T-helper 17 cell (primary cell): ENCODE measurements around the gene ACBD3. TPM values are rescaled to one million over a fixed set of nuclear protein-coding genes. Genes with fewer than 3 reads are reported as not detected.

Experiments
- ATAC-seq: fragments of 150-1000 bp; cut with Tn5 transposase; 2 replicates; pipeline ENCODE4 v1.10.0; 2021; ENCODE audit warnings: mild to moderate bottlenecking, moderate library complexity
- DNase-seq, 3 donors: peaks; one replicate each; pipeline versions ENCODE4 v3.0.0 to v3.0.0-alpha.2; 2020 to 2021
- H3K9me3 ChIP-seq: one replicate; pipeline ENCODE4 v1.7.0; 2013; ENCODE audit warnings: low read length, mild to moderate bottlenecking; ENCODE audit not compliant: control insufficient read depth, poor library complexity, severe bottlenecking
- H3K27ac Mint-ChIP-seq: one replicate; pipeline ENCODE4 v1.8.0; 2022; ENCODE audit warnings: mild to moderate bottlenecking, moderate library complexity, mixed read lengths
- H3K27me3 Mint-ChIP-seq: one replicate; pipeline ENCODE4 v1.8.0; 2022; ENCODE audit warnings: mixed read lengths
- H3K36me3 Mint-ChIP-seq: one replicate; pipeline ENCODE4 v1.8.0; 2022; ENCODE audit warnings: low read depth, mixed read lengths
- H3K4me1 Mint-ChIP-seq: one replicate; pipeline ENCODE4 v1.8.0; 2022; ENCODE audit warnings: mild to moderate bottlenecking, mixed read lengths
- H3K4me3 Mint-ChIP-seq: one replicate; pipeline ENCODE4 v1.8.0; 2022; ENCODE audit warnings: mild to moderate bottlenecking, moderate library complexity, mixed read lengths
- total RNA-seq, 4 donors: library from RNA in 2 of 4; stranded (reverse) in 2 of 4; gene quantifications; one replicate each; pipeline ENCODE4 v1.2.3 and lab custom pipeline; 2022 to 2026

ACBD3 gene
- total RNA-seq (10 to 100 TPM; 22.0 to 27.0 TPM), total RNA-seq (lab: John Stamatoyannopoulos, UW) (50.5 to 54.7 reads per million in 2 donors)

GRCh38 chr1:226186124-226187018, at the start of gene ACBD3:
Gene ACBD3 (minus strand): TSS chr1:226186741. CDS start chr1:226186675, 66 bp downstream.
- Mint-ChIP-seq H3K27me3 (no peaks in the 10 kb centered on the region), H3K27ac (peak within 1 kb of the TSS; percentile 93), H3K36me3 (peaks cover 2% of the 10 kb centered on the region), H3K4me1 (peaks cover 25% of the 10 kb centered on the region), H3K4me3 (peak within 1 kb of the TSS; percentile 94)
- peak; percentile 97 for ATAC-seq
- peak; percentile 70 to 74 (median 71) for DNase-seq
- H3K9me3 ChIP-seq, result no peaks in the 10 kb centered on the region

DNA sequence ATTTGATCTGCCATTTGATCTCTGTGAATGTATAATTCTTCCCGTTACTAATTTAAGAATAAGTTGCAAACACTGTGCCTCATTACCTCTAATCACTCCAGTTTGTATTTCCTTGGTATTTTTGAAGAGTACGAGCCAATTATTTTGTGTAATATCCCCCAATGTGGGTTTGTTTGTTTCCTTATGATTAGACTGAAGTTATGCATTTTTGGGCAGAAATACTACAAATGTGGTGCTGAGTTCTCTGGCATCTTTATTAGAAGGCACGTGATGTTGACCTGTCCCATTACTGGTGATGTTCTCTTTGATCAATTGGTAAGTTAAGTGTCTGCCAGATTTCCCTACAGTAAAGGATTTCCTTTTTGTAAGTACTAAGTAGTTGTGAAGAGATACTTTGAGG, 47.3 kb upstream of the ACBD3 start:
- ATAC-seq (no peak), DNase-seq (no peak)
- Mint-ChIP-seq H3K4me1 (peaks cover 4% of the 10 kb centered on the region), H3K27ac (no peak overlapping the region), H3K27me3 (no peaks in the 10 kb centered on the region), H3K4me3 (no peak overlapping the region), H3K36me3 (peaks cover 2% of the 10 kb centered on the region)
- no peaks in the 10 kb centered on the region for H3K9me3 ChIP-seq

DNA sequence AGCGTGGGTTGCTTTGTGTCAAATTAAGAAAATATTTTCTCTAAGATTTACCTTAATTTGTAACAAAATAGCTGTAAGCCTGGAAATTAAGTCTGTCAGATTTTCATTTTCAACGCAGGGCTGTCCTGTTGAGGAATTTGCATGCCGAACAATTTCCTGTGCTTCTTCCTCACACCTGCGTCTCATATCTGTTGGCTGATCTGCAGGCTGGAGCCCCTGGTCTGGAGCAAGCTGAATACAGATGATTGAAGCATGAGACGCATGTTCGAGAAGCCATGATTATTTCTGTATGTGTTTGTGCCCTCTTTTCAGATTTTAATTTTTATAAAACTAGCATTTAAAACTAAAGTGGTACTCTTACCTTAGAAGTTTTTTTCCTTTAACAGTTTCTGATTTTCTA, 46.8 kb upstream of the ACBD3 start:
- Mint-ChIP-seq H3K4me3 (no peak overlapping the region), H3K4me1 (peaks cover 4% of the 10 kb centered on the region), H3K27ac (no peak overlapping the region), H3K27me3 (no peaks in the 10 kb centered on the region), H3K36me3 (peaks cover 2% of the 10 kb centered on the region)
- no peaks in the 10 kb centered on the region for H3K9me3 ChIP-seq
- ATAC-seq (no peak), DNase-seq (no peak)

DNA sequence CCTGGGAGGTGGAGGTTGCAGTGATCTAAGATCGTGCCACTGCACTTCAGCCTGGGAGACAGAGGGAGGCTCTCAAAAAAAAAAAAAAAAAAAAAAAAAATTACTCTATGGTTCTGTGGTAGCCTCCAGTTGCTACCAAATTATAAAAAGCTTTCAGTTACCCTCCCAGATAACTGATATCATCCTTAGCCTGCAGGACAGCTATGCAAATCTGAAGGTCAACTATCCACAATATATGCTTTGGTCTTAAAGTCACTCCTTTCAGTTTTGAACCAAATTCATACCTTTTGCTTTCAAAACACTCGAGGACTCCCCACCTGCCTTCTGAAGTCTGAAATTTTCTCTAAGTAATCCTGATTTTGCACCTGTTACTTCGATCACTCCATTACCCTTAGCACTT, 40.1 kb upstream of the ACBD3 start:
- Mint-ChIP-seq H3K36me3 (peaks cover 2% of the 10 kb centered on the region), H3K4me3 (no peak overlapping the region), H3K27me3 (peaks cover 32% of the 10 kb centered on the region), H3K4me1 (peaks cover 4% of the 10 kb centered on the region), H3K27ac (no peak overlapping the region)
- DNase-seq (no peak), ATAC-seq (no peak)
- no peaks in the 10 kb centered on the region for H3K9me3 ChIP-seq

DNA sequence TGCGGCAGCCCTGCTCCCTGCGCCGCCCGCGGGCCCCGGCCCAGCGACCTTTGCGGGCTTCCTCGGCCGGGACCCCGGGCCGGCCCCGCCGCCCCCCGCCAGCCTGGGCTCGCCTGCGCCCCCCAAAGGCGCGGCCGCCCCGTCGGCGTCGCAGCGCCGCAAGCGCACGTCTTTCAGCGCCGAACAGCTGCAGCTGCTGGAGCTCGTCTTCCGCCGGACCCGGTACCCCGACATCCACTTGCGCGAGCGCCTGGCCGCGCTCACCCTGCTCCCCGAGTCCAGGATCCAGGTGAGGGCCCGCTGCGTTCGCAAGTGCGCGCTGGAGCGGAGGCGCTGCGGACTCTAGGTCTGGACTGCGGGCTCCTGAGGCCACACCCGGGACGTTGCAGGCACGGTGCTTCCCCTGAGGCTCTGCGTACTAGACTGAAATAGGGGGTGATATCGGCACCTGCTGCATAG, 37.3 kb upstream of the ACBD3 start:
- DNase-seq (no peak), ATAC-seq (peak; percentile 63)
- H3K27me3 Mint-ChIP-seq, result peaks cover 39% of the 10 kb centered on the region
- peak overlapping the region; percentile 87 for H3K4me3 Mint-ChIP-seq
- no peak overlapping the region for H3K27ac Mint-ChIP-seq
- H3K36me3 Mint-ChIP-seq, result no peaks in the 10 kb centered on the region
- no peaks in the 10 kb centered on the region for H3K9me3 ChIP-seq
- no peaks in the 10 kb centered on the region for H3K4me1 Mint-ChIP-seq

- peaks cover 39% of the 10 kb centered on the region for H3K27me3 Mint-ChIP-seq
- H3K9me3 ChIP-seq, result no peaks in the 10 kb centered on the region
- no peaks in the 10 kb centered on the region for H3K36me3 Mint-ChIP-seq
- H3K4me1 Mint-ChIP-seq, result no peaks in the 10 kb centered on the region
- ATAC-seq (peak; percentile 32), DNase-seq (no peak)
- peak within 1 kb of the TSS; percentile 87 for H3K4me3 Mint-ChIP-seq
- H3K27ac Mint-ChIP-seq, result no peak within 1 kb of the TSS
Observed at GRCh38 chr1:226223157-226223785, 36.7 kb upstream of the ACBD3 start, which contains the start of gene MIXL1. Gene MIXL1 (plus strand): TSS chr1:226223664. CDS start chr1:226223682, 18 bp downstream.

GRCh38 chr1:226222686-226223085, 36.1 kb upstream of the ACBD3 start:
- Mint-ChIP-seq H3K27me3 (peaks cover 39% of the 10 kb centered on the region), H3K4me3 (peak overlapping the region; percentile 66), H3K27ac (no peak overlapping the region), H3K36me3 (no peaks in the 10 kb centered on the region), H3K4me1 (no peaks in the 10 kb centered on the region)
- no peaks in the 10 kb centered on the region for H3K9me3 ChIP-seq
- DNase-seq (no peak), ATAC-seq (no peak)

GRCh38 chr1:226220473-226221189, 34.1 kb upstream of the ACBD3 start:
- peaks cover 31% of the 10 kb centered on the region for H3K27me3 Mint-ChIP-seq
- no peaks in the 10 kb centered on the region for H3K36me3 Mint-ChIP-seq
- DNase-seq (no peak), ATAC-seq (no peak)
- no peaks in the 10 kb centered on the region for H3K9me3 ChIP-seq
- H3K4me1 Mint-ChIP-seq, result no peaks in the 10 kb centered on the region
- no peak overlapping the region for H3K4me3 Mint-ChIP-seq
- H3K27ac Mint-ChIP-seq, result no peak overlapping the region

- Mint-ChIP-seq H3K36me3 (no peaks in the 10 kb centered on the region), H3K4me1 (no peaks in the 10 kb centered on the region), H3K27ac (no peak overlapping the region), H3K27me3 (peaks cover 12% of the 10 kb centered on the region), H3K4me3 (no peak overlapping the region)
- no peaks in the 10 kb centered on the region for H3K9me3 ChIP-seq
- ATAC-seq, result no peak
- DNase-seq, result no peak
Observed at GRCh38 chr1:226217273-226217672, 30.7 kb upstream of the ACBD3 start.

GRCh38 chr1:226216056-226216455, 29.5 kb upstream of the ACBD3 start:
- no peak for ATAC-seq
- no peak overlapping the region for H3K4me3 Mint-ChIP-seq
- no peaks in the 10 kb centered on the region for H3K36me3 Mint-ChIP-seq
- no peaks in the 10 kb centered on the region for H3K4me1 Mint-ChIP-seq
- H3K9me3 ChIP-seq, result no peaks in the 10 kb centered on the region
- peak overlapping the region; percentile 14 for H3K27ac Mint-ChIP-seq
- DNase-seq, result no peak
- H3K27me3 Mint-ChIP-seq, result peaks cover 7% of the 10 kb centered on the region

DNA sequence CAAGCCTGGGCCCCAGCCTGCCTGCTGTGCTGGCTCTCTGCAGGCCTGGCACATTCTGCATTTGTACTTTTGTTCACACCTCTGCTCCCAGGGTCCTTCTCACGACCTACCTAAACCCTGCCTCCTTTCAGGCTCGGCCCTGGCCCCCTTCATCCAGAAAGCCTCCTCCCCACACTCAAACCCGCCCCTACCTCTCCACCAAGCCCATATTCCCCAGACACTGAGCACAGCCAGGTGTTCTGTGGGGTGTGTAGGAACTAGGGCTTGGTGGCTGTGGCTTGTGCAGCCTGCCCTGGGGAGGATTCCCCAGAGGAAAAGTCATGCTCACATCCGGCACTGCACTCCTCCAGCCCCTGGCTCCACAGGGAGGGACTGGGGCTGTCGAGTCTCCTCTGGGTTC, 28.7 kb upstream of the ACBD3 start:
- DNase-seq (no peak), ATAC-seq (no peak)
- Mint-ChIP-seq H3K27ac (peak overlapping the region; percentile 14), H3K4me1 (no peaks in the 10 kb centered on the region), H3K27me3 (peaks cover 7% of the 10 kb centered on the region), H3K4me3 (no peak overlapping the region), H3K36me3 (no peaks in the 10 kb centered on the region)
- H3K9me3 ChIP-seq, result no peaks in the 10 kb centered on the region

GRCh38 chr1:226212545-226212944, 26.0 kb upstream of the ACBD3 start:
- ATAC-seq (no peak), DNase-seq (no peak)
- Mint-ChIP-seq H3K4me1 (no peaks in the 10 kb centered on the region), H3K27ac (no peak overlapping the region), H3K4me3 (no peak overlapping the region), H3K36me3 (no peaks in the 10 kb centered on the region), H3K27me3 (no peaks in the 10 kb centered on the region)
- no peaks in the 10 kb centered on the region for H3K9me3 ChIP-seq
